ENCODE data around the gene CPTP. TPM values are rescaled to one million over a fixed set of nuclear protein-coding genes. Genes with fewer than 3 reads are reported as not detected.

Gene CPTP
- total and polyA plus RNA-seq, 4 donors = 7.9 to 45.1 (median 22.5) TPM

DNA sequence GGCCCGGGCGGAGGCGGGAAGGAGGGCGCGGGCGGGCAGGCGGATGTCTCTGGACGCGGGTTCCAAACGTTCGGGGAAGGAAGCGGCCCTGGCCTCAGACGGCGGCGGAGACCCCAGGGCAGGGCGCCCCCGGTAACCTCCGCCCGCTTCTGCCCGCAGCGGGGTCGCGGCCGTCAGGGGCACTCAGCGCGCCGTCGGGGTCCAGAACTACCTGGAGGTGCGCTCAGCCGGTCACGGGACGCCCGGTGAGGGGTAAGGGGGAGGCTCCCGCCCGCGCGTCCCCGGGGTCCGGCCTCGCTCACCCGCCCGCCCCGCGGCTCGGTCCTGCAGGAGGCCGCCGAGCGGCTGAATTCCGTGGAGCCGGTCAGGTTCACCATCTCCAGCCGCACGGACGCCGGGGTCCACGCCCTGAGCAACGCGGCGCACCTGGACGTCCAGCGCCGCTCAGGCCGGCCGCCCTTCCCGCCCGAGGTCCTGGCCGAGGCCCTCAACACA lies 15.8 kb upstream of the CPTP start:
- Histone ChIP-seq H3K9me3 (ENCODE audit: control insufficient read depth in 4 of 4, low read length in 3 of 4) (no peaks in the 10 kb centered on the region), H3K4me1 (ENCODE audit: control insufficient read depth in 4 of 4, insufficient read depth in 4 of 4, low read length in 3 of 4) (peaks cover 18 to 44% (median 34%) of the 10 kb centered on the region in 4 donors), H3K9ac (ENCODE audit: low read depth in 1 of 2, low read length in 2 of 2) (peak overlapping the region in 1 of 2 donors; percentile 71), H3K4me3 (ENCODE audit: low read depth in 1 of 3, low read length in 3 of 3) (peak overlapping the region in 2 of 3 donors; percentile 78 to 86), H3K27me3 (ENCODE audit: control insufficient read depth in 4 of 4, insufficient read depth in 4 of 4, low read length in 3 of 4) (no peaks in the 10 kb centered on the region), H3K36me3 (ENCODE audit: control insufficient read depth in 4 of 4, insufficient read depth in 3 of 4, low read depth in 1 of 4, low read length in 3 of 4) (peaks cover 3 to 26% (median 11%) of the 10 kb centered on the region in 4 donors), H3K27ac (ENCODE audit: low read depth in 1 of 2, low read length in 2 of 2) (peak overlapping the region; percentile 82 to 95)
- no peak for DNase-seq (ENCODE audit: low spot score)
- WGBS = under 1% methylated on average over 66 of the region's 66 CpGs
- TF ChIP-seq HNF4G (IDR thresholded peaks at IDR 0.05) = no peak
- TF ChIP-seq GABPA (IDR thresholded peaks at IDR 0.05 in 1 of 2, conservative IDR thresholded peaks at IDR 0.05 in 1 of 2) = no peak
- TF ChIP-seq, protein P1, sequence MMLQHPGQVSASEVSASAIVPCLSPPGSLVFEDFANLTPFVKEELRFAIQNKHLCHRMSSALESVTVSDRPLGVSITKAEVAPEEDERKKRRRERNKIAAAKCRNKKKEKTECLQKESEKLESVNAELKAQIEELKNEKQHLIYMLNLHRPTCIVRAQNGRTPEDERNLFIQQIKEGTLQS (IDR thresholded peaks at IDR 0.05) = no peak
- no peak for TF ChIP-seq JUND (IDR thresholded peaks at IDR 0.05)
- no peak for TF ChIP-seq YY1 (IDR thresholded peaks at IDR 0.05)
- no peak for TF ChIP-seq FOXA2 (IDR thresholded peaks at IDR 0.05)
- TF ChIP-seq RXRA (IDR thresholded peaks at IDR 0.05) = no peak
- TF ChIP-seq, protein P2, sequence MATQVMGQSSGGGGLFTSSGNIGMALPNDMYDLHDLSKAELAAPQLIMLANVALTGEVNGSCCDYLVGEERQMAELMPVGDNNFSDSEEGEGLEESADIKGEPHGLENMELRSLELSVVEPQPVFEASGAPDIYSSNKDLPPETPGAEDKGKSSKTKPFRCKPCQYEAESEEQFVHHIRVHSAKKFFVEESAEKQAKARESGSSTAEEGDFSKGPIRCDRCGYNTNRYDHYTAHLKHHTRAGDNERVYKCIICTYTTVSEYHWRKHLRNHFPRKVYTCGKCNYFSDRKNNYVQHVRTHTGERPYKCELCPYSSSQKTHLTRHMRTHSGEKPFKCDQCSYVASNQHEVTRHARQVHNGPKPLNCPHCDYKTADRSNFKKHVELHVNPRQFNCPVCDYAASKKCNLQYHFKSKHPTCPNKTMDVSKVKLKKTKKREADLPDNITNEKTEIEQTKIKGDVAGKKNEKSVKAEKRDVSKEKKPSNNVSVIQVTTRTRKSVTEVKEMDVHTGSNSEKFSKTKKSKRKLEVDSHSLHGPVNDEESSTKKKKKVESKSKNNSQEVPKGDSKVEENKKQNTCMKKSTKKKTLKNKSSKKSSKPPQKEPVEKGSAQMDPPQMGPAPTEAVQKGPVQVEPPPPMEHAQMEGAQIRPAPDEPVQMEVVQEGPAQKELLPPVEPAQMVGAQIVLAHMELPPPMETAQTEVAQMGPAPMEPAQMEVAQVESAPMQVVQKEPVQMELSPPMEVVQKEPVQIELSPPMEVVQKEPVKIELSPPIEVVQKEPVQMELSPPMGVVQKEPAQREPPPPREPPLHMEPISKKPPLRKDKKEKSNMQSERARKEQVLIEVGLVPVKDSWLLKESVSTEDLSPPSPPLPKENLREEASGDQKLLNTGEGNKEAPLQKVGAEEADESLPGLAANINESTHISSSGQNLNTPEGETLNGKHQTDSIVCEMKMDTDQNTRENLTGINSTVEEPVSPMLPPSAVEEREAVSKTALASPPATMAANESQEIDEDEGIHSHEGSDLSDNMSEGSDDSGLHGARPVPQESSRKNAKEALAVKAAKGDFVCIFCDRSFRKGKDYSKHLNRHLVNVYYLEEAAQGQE (IDR thresholded peaks at IDR 0.05) = no peak
- no peak for TF ChIP-seq FOXA1 (IDR thresholded peaks at IDR 0.05)
- TF ChIP-seq EGR1 (IDR thresholded peaks at IDR 0.05; ENCODE audit: low read depth in 2 of 2) = no peak
- TF ChIP-seq NR2F2 (IDR thresholded peaks at IDR 0.05) = no peak
- TF ChIP-seq HNF4A (conservative IDR thresholded peaks at IDR 0.05) = no peak

DNA sequence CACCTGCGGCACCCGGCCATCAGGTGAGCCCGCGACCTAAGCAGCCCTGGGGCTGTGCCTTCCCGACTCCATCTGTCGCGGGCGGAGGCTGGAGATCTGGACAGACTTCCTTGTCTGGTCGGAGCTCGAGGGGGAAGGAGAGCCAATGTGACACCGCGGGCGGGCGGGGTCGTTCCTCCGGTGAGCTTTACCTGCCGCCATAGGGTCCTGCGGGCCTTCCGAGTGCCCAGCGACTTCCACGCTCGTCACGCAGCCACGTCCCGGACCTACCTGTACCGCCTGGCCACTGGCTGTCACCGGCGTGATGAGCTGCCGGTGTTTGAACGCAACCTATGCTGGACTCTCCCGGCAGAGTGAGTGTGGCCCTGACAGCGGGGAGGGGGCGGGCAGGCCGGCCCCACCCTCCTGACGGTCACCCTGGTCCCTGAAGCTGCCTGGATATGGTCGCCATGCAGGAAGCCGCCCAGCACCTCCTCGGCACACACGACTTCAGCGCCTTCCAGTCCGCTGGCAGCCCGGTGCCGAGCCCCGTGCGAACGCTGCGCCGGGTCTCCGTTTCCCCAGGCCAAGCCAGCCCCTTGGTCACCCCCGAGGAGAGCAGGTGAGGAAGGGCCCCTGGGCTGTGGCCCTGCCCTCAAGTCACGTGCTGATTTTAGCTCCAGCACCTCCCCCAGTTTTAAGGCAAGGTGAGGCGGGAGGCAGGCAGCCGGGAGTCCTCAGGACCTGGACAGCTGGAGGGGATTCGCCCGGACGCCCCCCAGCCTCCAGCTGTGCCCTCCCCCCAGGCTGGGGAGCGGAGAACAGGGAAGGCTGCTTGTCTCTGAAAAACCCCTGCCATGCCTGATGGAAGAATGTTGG lies 15.1 kb upstream of the CPTP start:
- peak overlapping the region in 1 of 2 donors; percentile 71 for H3K9ac ChIP-seq (ENCODE audit: low read depth in 1 of 2, low read length in 2 of 2)
- peaks cover 18 to 44% (median 33%) of the 10 kb centered on the region in 4 donors for H3K4me1 ChIP-seq (ENCODE audit: control insufficient read depth in 4 of 4, insufficient read depth in 4 of 4, low read length in 3 of 4)
- TF ChIP-seq RAD21 (IDR thresholded peaks at IDR 0.05) (no peak), HNF4A (conservative IDR thresholded peaks at IDR 0.05) (no peak), GABPA (IDR thresholded peaks at IDR 0.05 in 1 of 2, conservative IDR thresholded peaks at IDR 0.05 in 1 of 2) (no peak), TAF1 (conservative IDR thresholded peaks at IDR 0.05) (no peak), FOXA1 (IDR thresholded peaks at IDR 0.05) (no peak), FOXA2 (IDR thresholded peaks at IDR 0.05) (no peak), JUND (IDR thresholded peaks at IDR 0.05) (no peak)
- TF ChIP-seq, protein P3, sequence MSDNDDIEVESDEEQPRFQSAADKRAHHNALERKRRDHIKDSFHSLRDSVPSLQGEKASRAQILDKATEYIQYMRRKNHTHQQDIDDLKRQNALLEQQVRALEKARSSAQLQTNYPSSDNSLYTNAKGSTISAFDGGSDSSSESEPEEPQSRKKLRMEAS (IDR thresholded peaks at IDR 0.05) = no peak
- TF ChIP-seq, protein P1 (IDR thresholded peaks at IDR 0.05) = no peak
- DNase-seq (ENCODE audit: low spot score) = no peak
- H3K27me3 ChIP-seq (ENCODE audit: control insufficient read depth in 4 of 4, insufficient read depth in 4 of 4, low read length in 3 of 4) = no peaks in the 10 kb centered on the region
- H3K27ac ChIP-seq (ENCODE audit: low read depth in 1 of 2, low read length in 2 of 2) = no peak overlapping the region
- H3K4me3 ChIP-seq (ENCODE audit: low read depth in 1 of 3, low read length in 3 of 3) = peak overlapping the region in 2 of 3 donors; percentile 78 to 86
- H3K36me3 ChIP-seq (ENCODE audit: control insufficient read depth in 4 of 4, insufficient read depth in 3 of 4, low read depth in 1 of 4, low read length in 3 of 4) = peaks cover 3 to 32% (median 13%) of the 10 kb centered on the region in 4 donors
- 48% methylated on average over 57 of the region's 57 CpGs for WGBS
- no peaks in the 10 kb centered on the region for H3K9me3 ChIP-seq (ENCODE audit: control insufficient read depth in 4 of 4, low read length in 3 of 4)
